GM23338 (cell line): Measurements from ENCODE around the gene SYMPK. TPM values are rescaled to one million over a fixed set of nuclear protein-coding genes. Genes with fewer than 3 reads are reported as not detected.

ENCODE experiments used
- ATAC-seq: fragments of 200-7000 bp; cut with Tn5 transposase; 3 replicates; pipeline ENCODE4 v1.9.1; 2020
- DNase-seq: peaks from one replicate; pipeline ENCODE4 v3.0.0-alpha.2; 2015; ENCODE audit warnings: low spot score
- H2AFZ ChIP-seq: fragments of 200-600 bp; sonication (generic); 2 replicates; pipeline ENCODE4 v1.8.0; 2016; ENCODE audit warnings: antibody characterized with exemption, mild to moderate bottlenecking, moderate library complexity
- H3F3A ChIP-seq: fragments of 200-600 bp; sonication (generic); replicated peaks from 2 replicates; pipeline ENCODE4 v1.8.0; 2017; ENCODE audit warnings: antibody characterized with exemption, mixed run types, low read depth
- H3K27ac ChIP-seq: fragments of 200-600 bp; sonication (generic); 2 replicates; pipeline ENCODE4 v1.6.1; 2016; ENCODE audit warnings: low read depth
- H3K27me3 ChIP-seq: fragments of 200-600 bp; sonication (generic); 2 replicates; pipeline ENCODE4 v1.8.0; 2016; ENCODE audit warnings: mild to moderate bottlenecking, mixed run types, moderate library complexity; ENCODE audit not compliant: insufficient read depth
- H3K36me3 ChIP-seq: fragments of 200-600 bp; sonication (generic); 2 replicates; pipeline ENCODE4 v1.8.0; 2016; ENCODE audit warnings: mild to moderate bottlenecking; ENCODE audit not compliant: insufficient read depth
- H3K4me1 ChIP-seq: fragments of 200-600 bp; sonication (generic); 2 replicates; pipeline ENCODE4 v1.8.0; 2016; ENCODE audit warnings: mild to moderate bottlenecking, moderate library complexity; ENCODE audit not compliant: insufficient read depth
- H3K4me2 ChIP-seq: fragments of 200-600 bp; sonication (generic); 2 replicates; pipeline ENCODE4 v1.7.1; 2017; ENCODE audit warnings: mixed run types
- H3K4me3 ChIP-seq: fragments of 200-600 bp; sonication (generic); 2 replicates; pipeline ENCODE4 v1.6.1; 2016; ENCODE audit warnings: mixed run types
- H3K79me2 ChIP-seq: fragments of 200-600 bp; sonication (generic); replicated peaks from 2 replicates; pipeline ENCODE4 v1.8.0; 2017; ENCODE audit warnings: mild to moderate bottlenecking; ENCODE audit not compliant: insufficient read depth
- H3K9me2 ChIP-seq: fragments of 200-600 bp; sonication (generic); 2 replicates; pipeline ENCODE4 v1.8.0; 2017; ENCODE audit not compliant: insufficient read depth
- H4K20me1 ChIP-seq: fragments of 200-600 bp; sonication (generic); replicated peaks from 2 replicates; pipeline ENCODE4 v1.8.0; 2017; ENCODE audit warnings: mild to moderate bottlenecking; ENCODE audit not compliant: insufficient read depth
- H3K27ac Mint-ChIP-seq: 2 replicates; pipeline ENCODE4 v1.8.0; 2020; ENCODE audit warnings: inconsistent platforms, mild to moderate bottlenecking, moderate library complexity, mixed read lengths
- H3K27me3 Mint-ChIP-seq: 3 replicates; pipeline ENCODE4 v1.8.0; 2022; ENCODE audit warnings: low read depth, mild to moderate bottlenecking, moderate library complexity, mixed read lengths, inconsistent platforms; ENCODE audit not compliant: insufficient read depth, poor library complexity
- H3K36me3 Mint-ChIP-seq: 3 replicates; pipeline ENCODE4 v1.8.0; 2021; ENCODE audit warnings: low read depth, mild to moderate bottlenecking, inconsistent platforms, moderate library complexity, mixed read lengths
- H3K4me1 Mint-ChIP-seq: 3 replicates; pipeline ENCODE4 v1.8.0; 2020; ENCODE audit warnings: mild to moderate bottlenecking, inconsistent platforms, mixed read lengths
- H3K4me3 Mint-ChIP-seq: 3 replicates; pipeline ENCODE4 v1.8.0; 2021; ENCODE audit warnings: moderate library complexity, mild to moderate bottlenecking, inconsistent platforms, mixed read lengths
- H3K9me3 Mint-ChIP-seq: 3 replicates; pipeline ENCODE4 v1.8.0; 2020; ENCODE audit warnings: moderate library complexity, mild to moderate bottlenecking, inconsistent platforms, mixed read lengths
- CREB1 ChIP-seq: fragments of 250-450 bp; sonication (Bioruptor Pico); IDR thresholded peaks from 2 replicates; pipeline ENCODE4 v1.5.0; 2020; ENCODE audit warnings: low read depth, mild to moderate bottlenecking, moderate library complexity
- EZH2 ChIP-seq: fragments of 200-600 bp; sonication (generic); IDR thresholded peaks from one replicate; pipeline ENCODE4 v1.8.0; 2017; ENCODE audit warnings: antibody characterized with exemption, mild to moderate bottlenecking, low read depth; ENCODE audit not compliant: unreplicated experiment
- EZH2phosphoT487 ChIP-seq: fragments of 200-600 bp; sonication (generic); IDR thresholded peaks from one replicate; pipeline ENCODE4 v1.8.1; 2018; ENCODE audit warnings: antibody characterized with exemption; ENCODE audit not compliant: unreplicated experiment
- JUNB ChIP-seq: IDR thresholded peaks from one replicate; pipeline ENCODE4 v1.6.1; 2016; ENCODE audit warnings: antibody characterized with exemption; ENCODE audit not compliant: unreplicated experiment
- NANOG ChIP-seq: IDR thresholded peaks from 2 replicates; pipeline ENCODE4 v1.6.1; 2016; ENCODE audit warnings: antibody characterized with exemption, borderline replicate concordance
- POLR2AphosphoS5 ChIP-seq: IDR thresholded peaks from 2 replicates; pipeline ENCODE4 v1.6.1; 2016; ENCODE audit warnings: antibody characterized with exemption, low read depth
- STAT1 ChIP-seq: IDR thresholded peaks from one replicate; pipeline ENCODE4 v1.6.1; 2016; ENCODE audit warnings: antibody characterized with exemption; ENCODE audit not compliant: unreplicated experiment
- ZNF114 ChIP-seq: fragments of 250-450 bp; sonication (Bioruptor Pico); IDR thresholded peaks from 2 replicates; pipeline ENCODE4 v1.5.0; 2020; ENCODE audit warnings: mild to moderate bottlenecking, moderate library complexity
- ZNF331 ChIP-seq: fragments of 250-450 bp; sonication (Bioruptor Pico); IDR thresholded peaks from 2 replicates; pipeline ENCODE4 v1.5.0; 2020; ENCODE audit warnings: low read depth, mild to moderate bottlenecking, moderate library complexity
- polyA plus RNA-seq: library from polyadenylated mRNA; unstranded; fragments of >200 nt; fragmentation: Nextera tagmentation; extraction: Ambion mirVana; gene quantifications from 2 replicates; pipeline ENCODE4 v1.2.1, GENCODE V29; 2016
- total RNA-seq: library from RNA; depleted of rRNA; stranded (reverse); fragments of >200 nt; shearing (Covaris generic); gene quantifications from 2 replicates; pipeline ENCODE4 v1.2.3, GENCODE V29; 2014
- TF ChIP-seq, protein P1 (sequence below): IDR thresholded peaks from 2 replicates; pipeline ENCODE4 v1.6.1; 2016; ENCODE audit warnings: antibody characterized with exemption
- TF ChIP-seq, protein P2 (sequence below): IDR thresholded peaks from one replicate; pipeline ENCODE4 v1.6.1; 2018; ENCODE audit warnings: antibody characterized with exemption; ENCODE audit not compliant: unreplicated experiment
- TF ChIP-seq, protein P3 (sequence below), 2 experiments: fragments of 200-600 bp in 1 of 2; sonication (generic) in 1 of 2; conservative IDR thresholded peaks; 2 replicates each; pipeline versions ENCODE4 v1.5.1 to v1.6.1; 2016 to 2017; ENCODE audit warnings: antibody characterized with exemption in 2 of 2, low read depth in 2 of 2, mild to moderate bottlenecking in 2 of 2, moderate library complexity in 1 of 2

SYMPK gene
- total and polyA plus RNA-seq, 2 experiments from 2014 or later, result 36.8 to 82.1 TPM

DNA sequence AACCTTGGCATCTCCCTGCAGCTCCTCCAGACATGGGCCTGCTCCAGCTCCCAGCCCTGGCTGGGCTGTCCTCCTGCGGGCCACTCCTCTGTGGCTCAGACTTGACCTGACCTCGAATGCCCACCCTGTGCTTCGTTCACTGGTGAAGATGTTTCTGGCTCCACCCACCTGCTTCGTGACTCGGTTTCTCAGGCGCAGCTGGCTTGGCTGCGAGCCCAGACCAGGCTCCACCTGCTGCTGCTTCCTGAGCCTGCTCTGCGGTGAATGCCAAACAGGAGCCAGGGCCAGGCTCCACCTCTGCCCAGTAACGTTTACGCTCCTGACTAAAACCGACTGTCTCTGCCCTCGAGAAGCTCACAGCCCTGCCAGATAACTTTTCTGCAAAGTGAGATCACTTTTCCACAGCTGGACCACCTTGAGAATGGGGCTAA, 38.9 kb downstream of the SYMPK start (continued):
- TF ChIP-seq, protein P1, sequence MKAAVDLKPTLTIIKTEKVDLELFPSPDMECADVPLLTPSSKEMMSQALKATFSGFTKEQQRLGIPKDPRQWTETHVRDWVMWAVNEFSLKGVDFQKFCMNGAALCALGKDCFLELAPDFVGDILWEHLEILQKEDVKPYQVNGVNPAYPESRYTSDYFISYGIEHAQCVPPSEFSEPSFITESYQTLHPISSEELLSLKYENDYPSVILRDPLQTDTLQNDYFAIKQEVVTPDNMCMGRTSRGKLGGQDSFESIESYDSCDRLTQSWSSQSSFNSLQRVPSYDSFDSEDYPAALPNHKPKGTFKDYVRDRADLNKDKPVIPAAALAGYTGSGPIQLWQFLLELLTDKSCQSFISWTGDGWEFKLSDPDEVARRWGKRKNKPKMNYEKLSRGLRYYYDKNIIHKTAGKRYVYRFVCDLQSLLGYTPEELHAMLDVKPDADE, result no peak
- TF ChIP-seq, protein P2, sequence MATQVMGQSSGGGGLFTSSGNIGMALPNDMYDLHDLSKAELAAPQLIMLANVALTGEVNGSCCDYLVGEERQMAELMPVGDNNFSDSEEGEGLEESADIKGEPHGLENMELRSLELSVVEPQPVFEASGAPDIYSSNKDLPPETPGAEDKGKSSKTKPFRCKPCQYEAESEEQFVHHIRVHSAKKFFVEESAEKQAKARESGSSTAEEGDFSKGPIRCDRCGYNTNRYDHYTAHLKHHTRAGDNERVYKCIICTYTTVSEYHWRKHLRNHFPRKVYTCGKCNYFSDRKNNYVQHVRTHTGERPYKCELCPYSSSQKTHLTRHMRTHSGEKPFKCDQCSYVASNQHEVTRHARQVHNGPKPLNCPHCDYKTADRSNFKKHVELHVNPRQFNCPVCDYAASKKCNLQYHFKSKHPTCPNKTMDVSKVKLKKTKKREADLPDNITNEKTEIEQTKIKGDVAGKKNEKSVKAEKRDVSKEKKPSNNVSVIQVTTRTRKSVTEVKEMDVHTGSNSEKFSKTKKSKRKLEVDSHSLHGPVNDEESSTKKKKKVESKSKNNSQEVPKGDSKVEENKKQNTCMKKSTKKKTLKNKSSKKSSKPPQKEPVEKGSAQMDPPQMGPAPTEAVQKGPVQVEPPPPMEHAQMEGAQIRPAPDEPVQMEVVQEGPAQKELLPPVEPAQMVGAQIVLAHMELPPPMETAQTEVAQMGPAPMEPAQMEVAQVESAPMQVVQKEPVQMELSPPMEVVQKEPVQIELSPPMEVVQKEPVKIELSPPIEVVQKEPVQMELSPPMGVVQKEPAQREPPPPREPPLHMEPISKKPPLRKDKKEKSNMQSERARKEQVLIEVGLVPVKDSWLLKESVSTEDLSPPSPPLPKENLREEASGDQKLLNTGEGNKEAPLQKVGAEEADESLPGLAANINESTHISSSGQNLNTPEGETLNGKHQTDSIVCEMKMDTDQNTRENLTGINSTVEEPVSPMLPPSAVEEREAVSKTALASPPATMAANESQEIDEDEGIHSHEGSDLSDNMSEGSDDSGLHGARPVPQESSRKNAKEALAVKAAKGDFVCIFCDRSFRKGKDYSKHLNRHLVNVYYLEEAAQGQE, result no peak
- TF ChIP-seq ZNF331 (CRISPR knock-in tag) (no peak), EZH2 (no peak), CREB1 (CRISPR knock-in tag) (no peak)

DNA sequence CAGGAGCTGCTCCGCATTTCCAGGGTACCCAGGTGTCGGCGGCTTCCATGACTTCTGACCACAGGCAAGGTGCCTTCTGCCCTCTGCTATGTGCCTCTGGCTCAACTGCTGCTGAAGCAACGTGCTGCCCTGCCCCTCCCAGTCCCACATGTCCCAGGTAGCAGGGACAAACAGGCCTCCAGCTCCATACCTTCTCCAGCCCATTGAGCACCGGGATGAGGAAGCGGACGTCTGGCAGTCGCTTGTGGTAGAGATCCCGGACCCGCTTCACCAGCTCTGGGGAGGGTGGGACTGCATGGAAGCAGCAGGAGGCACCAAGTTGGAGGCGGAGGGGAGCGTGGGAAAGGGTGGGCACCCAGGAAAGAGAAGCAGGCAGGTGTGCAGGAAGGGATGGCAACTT, 39.8 kb downstream of the SYMPK start:
- no peaks in the 10 kb centered on the region; the same call in none of the 2 replicates for H4K20me1 ChIP-seq
- Mint-ChIP-seq H3K27ac (no peak overlapping the region), H3K4me1 (peaks cover 26% of the 10 kb centered on the region), H3K27me3 (peaks cover 18% of the 10 kb centered on the region), H3K9me3 (no peaks in the 10 kb centered on the region), H3K4me3 (no peak overlapping the region), H3K36me3 (peaks cover 74% of the 10 kb centered on the region)
- no peak for DNase-seq
- no peaks in the 10 kb centered on the region; the same call in 1 of the 2 replicates for H3K36me3 ChIP-seq
- no peaks in the 10 kb centered on the region for H3K9me2 ChIP-seq
- no peak overlapping the region for H3K27ac ChIP-seq
- H3K4me2 ChIP-seq, result no peak overlapping the region
- no peak overlapping the region for H3K4me3 ChIP-seq
- ATAC-seq, result no peak
- H3K4me1 ChIP-seq, result peaks cover 15% of the 10 kb centered on the region
- peaks cover 18% of the 10 kb centered on the region; the same call in 1 of the 2 replicates for H3F3A ChIP-seq
- no peaks in the 10 kb centered on the region for H3K79me2 ChIP-seq
- no peak overlapping the region for H2AFZ ChIP-seq
- no peaks in the 10 kb centered on the region for H3K27me3 ChIP-seq
- TF ChIP-seq JUNB (no peak), POLR2AphosphoS5 (no peak), STAT1 (no peak), ZNF331 (CRISPR knock-in tag) (no peak), ZNF114 (no peak), CREB1 (CRISPR knock-in tag) (no peak), NANOG (no peak), EZH2phosphoT487 (no peak)
- TF ChIP-seq, protein P3, sequence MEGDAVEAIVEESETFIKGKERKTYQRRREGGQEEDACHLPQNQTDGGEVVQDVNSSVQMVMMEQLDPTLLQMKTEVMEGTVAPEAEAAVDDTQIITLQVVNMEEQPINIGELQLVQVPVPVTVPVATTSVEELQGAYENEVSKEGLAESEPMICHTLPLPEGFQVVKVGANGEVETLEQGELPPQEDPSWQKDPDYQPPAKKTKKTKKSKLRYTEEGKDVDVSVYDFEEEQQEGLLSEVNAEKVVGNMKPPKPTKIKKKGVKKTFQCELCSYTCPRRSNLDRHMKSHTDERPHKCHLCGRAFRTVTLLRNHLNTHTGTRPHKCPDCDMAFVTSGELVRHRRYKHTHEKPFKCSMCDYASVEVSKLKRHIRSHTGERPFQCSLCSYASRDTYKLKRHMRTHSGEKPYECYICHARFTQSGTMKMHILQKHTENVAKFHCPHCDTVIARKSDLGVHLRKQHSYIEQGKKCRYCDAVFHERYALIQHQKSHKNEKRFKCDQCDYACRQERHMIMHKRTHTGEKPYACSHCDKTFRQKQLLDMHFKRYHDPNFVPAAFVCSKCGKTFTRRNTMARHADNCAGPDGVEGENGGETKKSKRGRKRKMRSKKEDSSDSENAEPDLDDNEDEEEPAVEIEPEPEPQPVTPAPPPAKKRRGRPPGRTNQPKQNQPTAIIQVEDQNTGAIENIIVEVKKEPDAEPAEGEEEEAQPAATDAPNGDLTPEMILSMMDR (conservative IDR thresholded peaks at IDR 0.05; ENCODE audit: low read depth in 2 of 2), result no peak
- TF ChIP-seq, protein P1, result no peak
- TF ChIP-seq, protein P2, result no peak
